Activated T-cell treated with anti-CD3 and anti-CD28 coated beads, Interleukin-2, amount 50 U/mL, for 24 hours (primary cell): ENCODE measurements around the gene PIGQ.

ENCODE experiments used
- DNase-seq: peaks from one replicate; pipeline ENCODE4 v3.0.0-alpha.2; 2020
- H3K27ac Mint-ChIP-seq: 2 replicates; pipeline ENCODE4 v1.8.0; 2020; ENCODE audit warnings: mild to moderate bottlenecking, mixed read lengths
- H3K27me3 Mint-ChIP-seq: 2 replicates; pipeline ENCODE4 v1.8.0; 2020; ENCODE audit warnings: mixed read lengths
- H3K36me3 Mint-ChIP-seq: 2 replicates; pipeline ENCODE4 v1.8.0; 2020; ENCODE audit warnings: low read depth, mixed read lengths
- H3K4me1 Mint-ChIP-seq: 2 replicates; pipeline ENCODE4 v1.8.0; 2020; ENCODE audit warnings: low read depth, mixed read lengths
- H3K4me3 Mint-ChIP-seq: 2 replicates; pipeline ENCODE4 v1.8.0; 2020; ENCODE audit warnings: mild to moderate bottlenecking, moderate library complexity, mixed read lengths
- H3K9me3 Mint-ChIP-seq: 2 replicates; pipeline ENCODE4 v1.8.0; 2020; ENCODE audit warnings: mixed read lengths

PIGQ gene

DNA sequence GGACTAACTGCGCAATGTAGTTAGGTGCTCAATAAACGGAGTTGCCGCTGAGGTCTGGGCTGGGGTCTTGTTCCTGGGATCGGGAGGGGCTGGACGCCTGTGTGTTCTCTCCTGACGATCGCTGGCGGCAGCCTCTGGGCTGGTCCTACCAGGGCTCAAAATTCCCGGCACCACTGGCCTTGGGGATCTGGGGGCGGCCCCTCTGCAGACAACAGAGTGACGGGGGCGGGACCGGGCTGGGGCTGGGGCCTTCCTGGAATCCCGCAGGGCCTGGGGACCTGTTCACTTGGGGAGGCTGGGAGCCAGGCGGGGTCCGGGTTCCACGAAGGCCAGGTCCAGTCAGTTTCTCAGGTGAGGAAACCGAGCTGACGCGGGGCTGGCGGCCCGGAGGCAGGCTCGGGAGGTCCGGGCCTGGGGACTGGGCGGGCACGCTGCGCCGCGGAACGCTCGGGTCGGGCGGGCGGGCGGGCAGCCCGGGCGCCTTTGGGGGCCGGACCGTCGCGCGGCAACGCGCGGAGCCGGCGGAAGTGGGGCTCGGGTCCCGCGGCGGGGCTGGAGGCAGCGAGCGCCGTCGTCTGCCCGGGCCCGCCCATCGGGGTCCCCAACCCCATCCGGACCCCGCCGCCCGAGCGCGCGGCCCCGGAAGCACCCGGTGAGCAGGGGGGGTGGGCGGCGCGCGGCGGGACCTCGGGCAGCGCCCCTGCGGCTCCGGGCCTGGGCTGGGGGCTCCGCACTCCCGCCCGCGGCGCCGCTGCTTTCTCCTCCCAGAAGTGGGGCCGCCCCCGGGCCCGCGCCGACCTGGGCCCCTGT, at the start of gene PIGQ:
PIGQ (plus strand) TSS at position 524 of the 810 bp plus-strand sequence. CDS start 4,107 bp downstream, outside the sequence.
- Mint-ChIP-seq H3K9me3 (no peaks in the 10 kb centered on the region), H3K36me3 (peaks cover 6% of the 10 kb centered on the region), H3K4me1 (peaks cover 31% of the 10 kb centered on the region), H3K4me3 (peak within 1 kb of the TSS; percentile 87), H3K27me3 (no peaks in the 10 kb centered on the region), H3K27ac (peak within 1 kb of the TSS; percentile 95)
- peak; percentile 86 for DNase-seq

- Mint-ChIP-seq H3K27ac (no peak overlapping the region), H3K4me1 (peaks cover 25% of the 10 kb centered on the region), H3K9me3 (no peaks in the 10 kb centered on the region), H3K4me3 (no peak overlapping the region), H3K36me3 (peaks cover 49% of the 10 kb centered on the region), H3K27me3 (no peaks in the 10 kb centered on the region)
- no peak for DNase-seq
Measured at GRCh38 chr16:520847-521246, 48.9 kb upstream of the PIGQ start.

DNA sequence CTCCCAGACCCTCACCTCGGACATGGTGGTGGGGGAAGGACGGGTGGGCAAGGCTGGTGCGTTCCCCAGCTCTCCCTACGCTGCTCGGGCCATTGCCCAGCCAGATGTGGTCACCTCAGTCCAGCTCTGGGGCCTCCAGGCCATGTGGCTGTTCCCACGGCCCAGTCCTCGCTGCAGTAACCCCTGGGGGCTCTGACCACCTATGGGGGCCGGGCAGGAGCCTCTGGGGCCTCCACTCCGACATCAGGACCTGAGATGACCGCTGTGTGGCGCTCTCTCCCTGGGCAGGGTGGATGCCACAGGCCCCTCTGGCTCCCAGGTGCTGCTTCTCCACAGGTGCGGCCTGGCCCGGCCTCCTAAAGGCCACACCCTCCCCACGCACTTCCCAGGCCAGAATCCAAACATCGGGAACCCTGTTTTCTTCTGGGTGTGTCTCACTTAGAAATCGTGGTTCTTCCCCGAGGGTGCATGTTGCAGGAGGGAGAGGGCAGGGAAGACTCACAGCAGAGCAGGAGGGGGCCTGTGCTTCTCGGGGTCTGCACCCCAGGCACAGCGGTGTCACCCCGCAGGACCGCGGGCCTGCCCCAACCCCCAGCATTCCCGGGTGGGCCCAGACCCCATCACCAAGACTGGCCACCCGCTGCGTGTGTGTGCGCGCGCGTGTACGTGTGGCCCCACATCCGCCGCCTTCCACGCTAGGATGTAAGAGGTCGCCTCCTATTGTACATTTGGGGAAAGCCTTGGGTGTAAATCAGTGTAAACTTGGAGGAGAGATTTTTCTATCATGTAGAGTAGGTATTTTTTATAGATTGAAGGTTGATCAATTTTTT, 48.2 kb upstream of the PIGQ start:
- DNase-seq = no peak
- H3K9me3 Mint-ChIP-seq = no peaks in the 10 kb centered on the region
- H3K4me1 Mint-ChIP-seq = peaks cover 30% of the 10 kb centered on the region
- no peak overlapping the region for H3K27ac Mint-ChIP-seq
- H3K4me3 Mint-ChIP-seq = no peak overlapping the region
- H3K36me3 Mint-ChIP-seq = peaks cover 53% of the 10 kb centered on the region
- no peaks in the 10 kb centered on the region for H3K27me3 Mint-ChIP-seq

DNA sequence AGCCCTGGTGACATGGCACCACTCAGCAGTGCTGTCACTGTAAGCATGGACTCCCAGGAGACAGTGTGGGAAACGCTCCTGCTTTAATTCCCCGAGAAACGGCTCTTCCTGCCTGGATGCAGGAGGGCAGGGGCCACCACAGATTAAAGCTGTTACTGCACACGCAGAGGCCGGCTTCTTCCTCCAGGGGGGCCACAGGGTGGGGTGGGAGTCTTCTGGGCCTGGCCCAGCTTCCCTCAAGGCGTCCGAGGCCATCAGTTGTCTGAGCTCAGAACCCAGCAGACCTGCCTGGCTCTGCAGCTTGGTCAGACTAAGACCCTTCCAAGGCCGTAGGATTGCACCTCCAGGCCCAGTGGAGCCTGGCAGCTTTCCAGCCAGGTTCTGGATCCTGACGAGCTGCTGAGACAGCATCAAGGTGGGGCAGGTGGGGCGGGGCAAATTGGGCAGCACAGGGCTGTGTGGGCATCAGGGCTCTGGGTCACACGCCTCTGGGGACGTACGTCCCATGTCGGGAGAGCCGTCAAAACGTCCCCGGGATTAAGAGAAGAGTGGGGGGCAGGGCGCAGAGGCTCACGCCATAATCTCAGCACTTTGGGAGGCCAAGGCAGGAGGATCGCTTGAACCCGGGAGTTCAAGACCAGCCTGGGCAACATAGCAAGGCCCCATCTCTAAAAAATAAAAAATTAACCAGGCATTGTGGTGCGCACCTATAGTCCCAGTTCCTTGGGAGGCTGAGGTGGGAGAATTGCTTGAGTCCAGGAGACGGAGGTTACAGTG, 47.3 kb upstream of the PIGQ start:
- Mint-ChIP-seq H3K36me3 (peaks cover 51% of the 10 kb centered on the region), H3K4me3 (no peak overlapping the region), H3K4me1 (peaks cover 31% of the 10 kb centered on the region), H3K27me3 (no peaks in the 10 kb centered on the region), H3K27ac (peak overlapping the region; percentile 100), H3K9me3 (no peaks in the 10 kb centered on the region)
- DNase-seq = no peak

- no peak for DNase-seq
- no peaks in the 10 kb centered on the region for H3K9me3 Mint-ChIP-seq
- H3K4me3 Mint-ChIP-seq = no peak overlapping the region
- no peaks in the 10 kb centered on the region for H3K27me3 Mint-ChIP-seq
- H3K27ac Mint-ChIP-seq = peak overlapping the region; percentile 100
- peaks cover 31% of the 10 kb centered on the region for H3K4me1 Mint-ChIP-seq
- H3K36me3 Mint-ChIP-seq = peaks cover 51% of the 10 kb centered on the region
Measured at GRCh38 chr16:523097-523741, 46.5 kb upstream of the PIGQ start.

- Mint-ChIP-seq H3K27me3 (no peaks in the 10 kb centered on the region), H3K27ac (peak overlapping the region; percentile 100), H3K36me3 (peaks cover 55% of the 10 kb centered on the region), H3K9me3 (no peaks in the 10 kb centered on the region), H3K4me3 (peak overlapping the region; percentile 93), H3K4me1 (peaks cover 40% of the 10 kb centered on the region)
- DNase-seq = no peak
Measured at GRCh38 chr16:524274-525040, 45.3 kb upstream of the PIGQ start.

GRCh38 chr16:525123-525519, 44.6 kb upstream of the PIGQ start:
- peak overlapping the region; percentile 93 for H3K4me3 Mint-ChIP-seq
- peaks cover 46% of the 10 kb centered on the region for H3K4me1 Mint-ChIP-seq
- no peaks in the 10 kb centered on the region for H3K27me3 Mint-ChIP-seq

DNA sequence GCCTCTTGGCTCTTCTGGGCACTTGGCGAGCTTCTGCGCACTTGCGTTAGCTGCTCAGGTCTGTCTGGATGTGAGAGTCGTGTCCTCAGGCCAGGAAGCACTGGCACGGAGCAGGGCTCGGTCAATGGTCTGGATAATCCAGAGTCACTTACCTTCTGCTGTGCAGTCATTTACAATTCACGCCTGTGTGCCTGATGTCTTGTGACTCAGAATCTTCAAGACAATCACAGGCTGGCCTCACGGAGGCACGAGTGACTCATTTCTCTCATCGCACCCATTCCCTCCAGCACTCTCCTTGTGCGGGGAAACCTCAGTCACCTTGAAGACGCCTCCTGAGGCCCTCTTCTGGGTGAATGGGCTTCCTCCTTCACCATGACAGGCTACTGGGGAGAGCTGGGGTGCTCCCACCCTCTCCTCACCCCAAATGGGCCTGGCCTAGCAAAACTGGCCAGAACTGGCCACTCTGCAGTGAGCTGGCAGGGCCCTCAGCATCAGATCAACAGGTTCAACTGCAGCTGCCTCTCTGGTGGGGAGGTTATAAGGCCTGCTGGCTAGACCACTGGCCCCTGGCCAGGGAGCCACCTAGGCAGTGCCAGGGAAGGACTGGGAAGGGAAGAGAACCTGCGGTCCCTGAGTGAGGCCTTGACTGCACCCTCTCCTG, 44.1 kb upstream of the PIGQ start:
- DNase-seq = peak; percentile 82
- Mint-ChIP-seq H3K27me3 (no peaks in the 10 kb centered on the region), H3K4me3 (peak overlapping the region; percentile 93), H3K27ac (peak overlapping the region; percentile 100), H3K9me3 (no peaks in the 10 kb centered on the region), H3K4me1 (peaks cover 51% of the 10 kb centered on the region), H3K36me3 (peaks cover 60% of the 10 kb centered on the region)

More at GRCh38 chr16:525123-525519, 44.6 kb upstream of the PIGQ start:
- Mint-ChIP-seq H3K27ac (peak overlapping the region; percentile 100), H3K9me3 (no peaks in the 10 kb centered on the region), H3K36me3 (peaks cover 58% of the 10 kb centered on the region)
- DNase-seq = no peak

DNA sequence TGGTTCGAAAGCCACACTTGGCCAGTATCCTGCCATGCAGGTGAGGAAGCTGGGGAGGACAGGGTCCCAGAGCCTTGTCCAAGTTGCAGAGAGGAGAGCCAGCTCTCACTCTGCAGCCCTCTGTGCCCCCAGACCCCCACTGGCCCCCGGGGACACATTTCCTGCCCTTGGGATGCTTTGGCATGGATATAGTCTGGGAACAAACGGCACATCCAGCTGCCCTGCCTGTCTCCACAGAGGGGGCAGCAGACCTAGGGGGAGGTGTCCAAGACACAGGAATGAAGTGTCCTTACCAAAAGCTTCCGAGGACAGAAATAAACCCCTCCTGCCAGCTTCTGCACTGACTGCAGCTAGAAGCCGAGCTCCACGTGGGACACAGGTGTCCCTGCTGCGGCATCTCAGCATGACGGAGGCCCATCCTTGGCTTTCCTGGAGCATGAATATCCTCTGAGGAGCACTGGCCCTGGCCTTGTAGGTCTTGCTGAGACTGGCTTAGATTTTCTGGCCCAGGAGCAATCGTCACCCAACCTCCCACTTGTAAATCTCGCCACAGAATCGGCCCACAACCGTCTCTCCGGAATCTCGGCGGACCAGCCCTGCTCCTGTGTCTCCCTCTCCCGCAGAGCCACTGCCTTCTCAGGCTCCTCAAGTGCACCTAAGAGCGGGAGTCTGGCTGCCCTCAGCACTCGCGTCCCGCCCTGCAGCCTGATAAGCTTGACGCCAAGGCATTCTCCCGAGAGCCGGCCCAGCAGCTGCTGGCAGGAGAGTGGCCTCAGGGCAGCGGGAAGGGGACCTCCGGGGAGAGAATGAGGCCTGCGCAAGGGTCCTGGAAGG, 43.4 kb upstream of the PIGQ start:
- H3K27ac Mint-ChIP-seq = peak overlapping the region; percentile 100
- peaks cover 60% of the 10 kb centered on the region for H3K36me3 Mint-ChIP-seq
- DNase-seq = no peak
- H3K4me1 Mint-ChIP-seq = peaks cover 51% of the 10 kb centered on the region
- H3K4me3 Mint-ChIP-seq = peak overlapping the region; percentile 93
- H3K27me3 Mint-ChIP-seq = no peaks in the 10 kb centered on the region
- H3K9me3 Mint-ChIP-seq = no peaks in the 10 kb centered on the region

DNA sequence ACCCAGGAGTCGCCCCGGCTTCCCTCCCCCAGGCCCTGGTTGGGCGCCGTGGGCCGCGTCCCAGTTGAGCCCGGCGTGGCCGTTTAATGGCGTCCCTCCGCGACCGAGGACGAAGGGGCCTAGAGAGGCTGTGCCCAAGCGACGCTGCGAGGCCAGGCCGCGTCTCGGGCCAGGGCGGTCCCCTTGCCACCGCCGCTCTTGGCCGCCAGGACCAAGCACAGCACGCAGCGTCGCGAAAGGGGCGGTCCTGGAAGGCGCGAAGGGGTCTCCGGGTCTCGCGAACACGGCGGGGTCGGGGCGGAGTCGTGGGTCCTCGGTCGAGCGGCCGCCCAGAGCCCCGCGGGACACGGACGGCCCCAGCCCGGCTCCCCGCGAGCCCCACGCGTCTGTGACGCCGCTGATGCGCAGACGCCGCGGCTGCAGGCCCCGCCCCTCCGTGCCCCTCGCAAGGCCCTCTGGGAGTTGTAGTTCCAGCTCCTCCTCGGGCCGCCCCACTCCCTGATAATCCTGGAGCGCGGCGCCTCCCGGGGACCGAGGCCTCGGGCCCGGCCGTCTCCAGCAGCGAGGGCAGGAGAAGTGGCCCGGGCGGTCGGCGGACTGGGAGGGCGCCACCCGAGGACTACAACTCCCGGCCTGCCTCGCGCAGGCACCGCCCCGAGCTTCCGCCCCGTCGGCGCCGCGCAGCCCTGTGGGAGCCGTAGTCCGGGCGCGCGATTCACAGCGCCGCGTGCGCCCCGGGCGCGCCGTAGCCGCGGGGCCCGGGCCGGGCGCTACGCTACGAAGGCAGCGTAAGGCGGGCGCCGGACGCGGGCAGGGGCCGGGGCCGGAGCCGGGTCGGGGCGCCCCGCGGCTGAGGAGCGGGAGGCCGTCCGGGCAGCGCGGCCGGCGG, 42.5 kb upstream of the PIGQ start, which contains the start of gene CAPN15:
CAPN15 (plus strand) TSS at position 698 of the 889 bp plus-strand sequence. CDS start 19,127 bp downstream, outside the sequence.
- peaks cover 60% of the 10 kb centered on the region for H3K36me3 Mint-ChIP-seq
- H3K9me3 Mint-ChIP-seq = no peaks in the 10 kb centered on the region
- H3K4me1 Mint-ChIP-seq = peaks cover 53% of the 10 kb centered on the region
- H3K27me3 Mint-ChIP-seq = no peaks in the 10 kb centered on the region
- H3K27ac Mint-ChIP-seq = peak within 1 kb of the TSS; percentile 100
- peak within 1 kb of the TSS; percentile 95 for H3K4me3 Mint-ChIP-seq
- peak; percentile 93 for DNase-seq

DNA sequence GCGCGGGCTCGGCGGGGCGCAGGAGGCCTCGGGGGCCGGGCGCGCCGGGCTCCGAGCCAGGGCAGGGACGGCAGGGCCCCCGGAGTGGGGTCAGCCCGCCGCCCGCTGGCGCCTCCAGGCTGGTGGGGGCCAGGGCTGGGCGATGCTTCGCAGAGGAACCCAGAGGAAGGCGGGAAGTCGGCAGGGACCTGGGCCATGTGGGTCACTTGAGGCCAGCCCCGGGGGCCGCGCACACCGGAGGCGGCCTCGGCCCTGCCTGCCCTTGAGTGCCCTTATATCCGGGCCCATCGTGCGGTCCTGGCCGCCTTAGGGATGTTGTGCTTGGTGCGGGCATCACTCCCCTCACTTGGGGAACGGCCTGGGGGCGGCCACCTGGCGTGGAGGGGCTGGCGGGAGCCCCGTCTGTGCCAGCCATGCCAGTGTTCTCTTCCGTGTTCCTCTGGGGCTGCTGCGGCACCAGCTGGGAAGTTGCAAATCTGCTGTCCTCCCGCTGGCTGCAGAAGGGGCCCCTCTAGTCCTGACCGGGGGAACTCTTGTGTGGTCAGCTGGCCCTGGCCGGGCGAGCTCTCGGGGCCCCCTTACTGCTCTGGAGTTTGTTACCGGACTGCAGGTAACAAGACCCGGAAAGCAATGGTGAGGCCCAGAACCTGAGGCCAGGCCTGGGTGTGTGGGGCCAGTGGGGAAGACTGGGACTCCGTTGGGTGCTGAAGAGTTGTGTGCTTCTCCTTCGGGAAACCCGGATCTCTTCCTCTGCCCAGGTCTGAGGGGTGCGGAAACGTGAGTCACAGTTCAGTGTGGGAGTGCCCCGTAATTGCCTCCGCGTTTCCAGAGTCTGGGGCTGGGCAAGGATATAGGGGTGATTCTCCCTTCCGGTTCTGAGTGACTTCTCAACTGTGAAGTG, 41.4 kb upstream of the PIGQ start:
- Mint-ChIP-seq H3K4me1 (peaks cover 51% of the 10 kb centered on the region), H3K27ac (peak overlapping the region; percentile 97), H3K27me3 (no peaks in the 10 kb centered on the region), H3K4me3 (peak overlapping the region; percentile 95), H3K9me3 (no peaks in the 10 kb centered on the region), H3K36me3 (peaks cover 56% of the 10 kb centered on the region)
- DNase-seq = peak; percentile 67
